Activated gamma-delta T cell treated with anti-CD3 and anti-CD28 coated beads, Interleukin-2, amount 50 U/mL, for 16 hours (primary cell): Measurements from ENCODE around the gene COMT.
"Not testable (repeated sequence)": the region's sequence is repeated elsewhere in the genome, so short reads cannot be mapped to it uniquely, and the experiment has no call there.

ENCODE experiments used
- DNase-seq: peaks from one replicate; pipeline ENCODE4 v3.0.0-alpha.2; 2020; ENCODE audit warnings: low read depth

Gene COMT

DNA sequence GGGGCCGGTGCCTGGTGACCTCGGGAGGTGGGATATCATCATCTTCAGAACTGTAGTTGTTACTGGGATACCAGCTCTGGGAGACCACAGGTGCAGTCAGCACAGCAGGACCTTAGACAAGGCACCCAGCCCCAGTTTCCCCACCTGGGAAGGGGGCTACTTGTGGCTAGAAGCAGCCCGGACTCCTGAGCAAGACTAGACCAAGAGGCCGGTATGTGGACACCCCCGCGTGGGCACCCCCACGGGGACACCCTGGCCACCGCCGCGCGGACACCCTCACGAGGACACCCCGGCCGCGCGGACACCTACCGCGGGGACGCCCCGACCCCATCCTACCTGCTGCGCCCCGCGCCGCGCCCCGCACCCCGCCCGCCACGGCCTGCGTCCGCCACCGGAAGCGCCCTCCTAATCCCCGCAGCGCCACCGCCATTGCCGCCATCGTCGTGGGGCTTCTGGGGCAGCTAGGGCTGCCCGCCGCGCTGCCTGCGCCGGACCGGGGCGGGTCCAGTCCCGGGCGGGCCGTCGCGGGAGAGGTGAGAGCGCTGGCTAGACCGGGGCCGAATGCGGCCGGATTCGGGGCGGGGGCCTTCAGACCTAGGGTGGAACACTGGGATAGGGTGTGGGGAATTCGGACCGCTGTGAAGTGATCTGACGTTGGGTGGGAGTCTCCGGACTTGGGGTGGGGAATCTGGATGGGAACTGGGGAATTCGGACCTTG lies at the start of gene COMT, which contains the start of gene TXNRD2:
COMT (plus strand) TSS at position 408 of the 718 bp plus-strand sequence. CDS start 20,755 bp downstream, outside the sequence.
TXNRD2 (minus strand) TSS at position 454 of the 718 bp plus-strand sequence; CDS start at position 439, 15 bp downstream.
- peak; percentile 53 for DNase-seq

DNA sequence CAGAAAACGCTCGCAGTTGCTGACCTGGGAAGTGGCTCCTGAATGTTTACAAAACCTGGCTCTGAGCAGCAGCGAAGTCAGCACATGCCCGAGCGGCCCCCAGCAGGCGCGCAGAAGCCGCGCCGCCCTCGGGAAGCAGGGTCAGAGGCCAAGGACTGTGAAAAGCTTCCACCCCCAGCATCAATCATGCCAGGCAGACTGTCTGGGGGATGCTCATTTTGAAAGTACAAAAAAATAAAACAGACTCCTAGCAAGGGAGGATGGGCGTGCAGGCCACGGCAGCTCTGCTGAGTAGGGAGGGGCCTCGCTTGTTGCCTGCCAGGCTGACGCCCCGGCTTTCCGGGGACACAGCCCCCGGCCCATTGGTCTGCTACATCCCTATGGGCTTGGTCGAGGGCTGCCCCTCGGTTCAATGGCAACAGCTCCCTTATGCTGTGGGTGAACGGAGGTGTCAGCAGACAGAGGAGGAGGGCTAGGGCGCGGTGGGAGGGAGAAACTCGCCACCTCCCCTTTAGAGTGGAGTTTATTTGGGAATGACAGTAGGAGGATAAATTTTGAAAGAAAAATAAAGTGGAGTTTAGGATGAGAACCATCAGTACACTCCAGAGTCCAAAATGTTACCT lies 49.2 kb upstream of the COMT start:
- DNase-seq: peak; percentile 32

DNA sequence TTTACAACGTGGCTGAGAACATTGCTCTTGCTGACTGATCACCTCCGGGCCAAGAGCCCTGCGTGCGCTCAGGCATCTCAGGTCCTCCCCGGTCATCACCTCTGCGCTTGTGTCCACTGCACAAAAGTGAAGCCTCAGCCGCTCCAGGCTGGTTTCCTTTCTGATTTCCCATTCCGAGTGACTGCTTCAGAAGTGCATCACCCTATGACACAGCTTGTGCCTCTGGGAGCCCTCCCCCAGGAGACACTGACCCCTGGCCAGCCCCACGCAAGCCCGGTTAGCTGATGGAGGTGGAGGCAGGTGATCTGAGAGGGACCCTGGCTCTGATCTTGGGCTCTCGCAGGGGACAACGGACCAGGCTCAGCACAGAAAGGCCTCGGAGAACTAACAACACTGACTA lies 48.6 kb upstream of the COMT start:
- no peak for DNase-seq

DNA sequence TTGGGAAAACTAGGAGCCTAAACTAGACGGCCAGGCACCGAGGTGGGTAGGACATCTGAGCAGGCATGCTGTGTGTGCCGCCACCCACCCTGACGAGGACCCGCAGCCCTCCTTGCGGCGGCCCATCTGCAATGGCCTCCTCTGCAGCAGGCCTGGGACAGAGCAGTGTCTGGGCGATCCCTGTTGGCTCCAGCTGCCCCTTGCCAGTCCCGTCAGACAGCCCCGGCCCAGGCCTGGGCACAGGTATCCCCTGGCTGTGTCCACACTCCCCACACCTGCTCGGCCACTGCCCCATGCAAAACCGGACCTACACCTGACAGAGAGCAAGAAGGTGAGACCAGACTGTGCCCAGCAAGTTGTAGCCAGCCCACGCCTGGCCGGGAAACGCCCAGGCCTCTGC lies 48.2 kb upstream of the COMT start:
- no peak for DNase-seq

DNA sequence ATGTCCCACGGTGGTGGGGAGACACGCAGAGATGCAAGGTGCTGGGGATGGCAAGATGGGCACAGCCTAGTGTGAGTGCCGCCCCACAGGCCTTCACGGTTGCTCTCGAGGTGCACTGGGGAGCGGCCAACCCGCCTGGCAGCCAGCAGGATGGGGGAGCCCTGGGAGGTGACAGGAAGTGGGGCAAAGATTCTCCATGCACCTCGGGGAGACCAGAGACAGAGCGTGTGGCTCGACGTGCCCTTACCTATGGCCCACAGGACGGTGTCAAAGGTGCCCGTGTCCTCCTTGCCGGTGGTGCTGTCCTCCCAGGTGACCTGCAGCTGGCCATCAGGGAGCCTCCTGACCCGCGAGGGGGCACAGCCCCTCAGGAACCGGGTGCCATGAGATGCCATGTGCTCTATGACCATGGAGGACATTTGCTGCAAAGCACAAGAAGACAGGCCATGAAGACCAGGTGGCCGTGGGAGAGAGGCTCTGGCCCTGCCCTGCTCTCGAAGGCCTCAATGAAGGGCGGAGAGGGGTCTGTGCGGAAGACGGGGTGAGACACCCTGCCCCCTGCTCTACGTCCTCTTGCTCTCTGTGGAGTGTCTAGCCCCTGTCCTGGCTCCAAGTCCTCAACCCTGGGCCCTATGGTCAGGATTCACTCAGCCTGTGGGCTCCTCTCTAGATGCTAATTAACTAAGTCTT lies 46.3 kb upstream of the COMT start:
- DNase-seq: no peak

DNA sequence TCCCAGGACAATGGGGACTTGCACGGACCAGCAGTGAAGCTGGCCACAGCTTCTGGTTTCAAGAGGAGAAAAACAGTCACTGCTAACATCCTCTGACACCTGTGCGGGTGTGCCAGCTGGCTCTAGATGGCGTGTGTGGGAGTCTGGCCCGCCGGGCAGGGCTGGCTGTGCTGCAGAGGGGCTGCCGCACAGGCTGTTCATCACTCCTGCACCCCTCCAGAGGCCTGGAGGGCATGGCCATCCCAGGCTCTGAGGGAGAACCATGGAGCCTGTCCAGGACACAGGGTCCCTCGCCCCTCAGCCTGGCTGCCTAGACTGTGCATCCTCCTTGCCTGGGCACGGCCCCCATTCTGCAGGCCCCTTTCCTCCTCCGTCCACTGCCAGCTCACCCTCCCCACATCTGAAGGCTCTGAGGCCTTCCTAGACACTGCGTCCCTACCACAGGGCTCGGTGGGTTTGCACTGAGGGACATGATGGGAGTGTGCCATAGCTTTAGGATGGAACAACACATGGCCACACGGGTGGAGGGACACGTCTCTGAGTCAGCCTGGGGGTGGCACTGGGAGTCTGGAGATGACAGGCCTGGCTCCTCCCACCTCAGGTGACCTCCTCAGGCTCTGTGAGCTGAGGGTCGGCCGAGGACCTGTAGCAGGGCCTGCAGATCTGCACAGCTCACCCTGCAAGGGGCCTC lies 44.8 kb upstream of the COMT start:
- DNase-seq: no peak

DNA sequence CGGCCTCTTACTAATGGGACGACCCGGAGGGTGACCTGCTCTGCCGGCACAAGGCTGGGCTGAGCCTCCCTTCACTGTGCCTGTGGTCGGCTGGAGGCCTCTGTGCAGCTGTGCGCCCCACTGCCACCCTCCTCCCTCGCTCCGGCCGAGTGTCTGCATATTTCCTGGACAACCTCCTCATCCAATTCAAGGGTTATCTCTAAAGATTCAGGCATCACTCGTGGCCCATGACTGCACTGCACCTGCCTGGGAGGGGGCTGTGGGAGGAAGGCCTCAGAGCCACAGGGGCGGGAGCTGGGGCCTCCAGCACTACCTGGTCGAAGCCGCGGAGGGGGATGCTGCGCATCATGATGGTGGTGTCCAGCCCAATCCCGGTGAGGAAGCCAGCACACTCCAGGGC lies 43.8 kb upstream of the COMT start:
- DNase-seq: no peak

DNA sequence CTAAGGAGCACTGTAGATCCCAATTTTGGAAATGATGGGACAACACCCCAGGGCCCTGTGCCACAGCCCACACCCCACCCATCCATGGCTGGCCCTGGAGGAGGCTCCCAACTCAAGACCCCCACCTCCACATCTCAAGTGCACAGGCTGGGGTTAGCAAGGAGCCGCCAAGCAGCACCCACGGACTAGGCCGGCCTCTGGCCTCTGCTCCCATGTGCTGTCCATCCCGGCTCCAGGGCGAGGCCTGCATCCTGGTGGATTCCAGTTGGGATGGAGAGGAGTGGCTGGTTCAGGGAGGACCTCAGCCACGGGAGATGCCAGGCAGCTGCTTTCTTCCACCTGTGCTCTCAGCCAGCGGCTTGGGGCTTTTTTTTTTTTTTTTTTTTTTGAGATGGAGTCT lies 43.4 kb upstream of the COMT start:
- DNase-seq: no peak

DNA sequence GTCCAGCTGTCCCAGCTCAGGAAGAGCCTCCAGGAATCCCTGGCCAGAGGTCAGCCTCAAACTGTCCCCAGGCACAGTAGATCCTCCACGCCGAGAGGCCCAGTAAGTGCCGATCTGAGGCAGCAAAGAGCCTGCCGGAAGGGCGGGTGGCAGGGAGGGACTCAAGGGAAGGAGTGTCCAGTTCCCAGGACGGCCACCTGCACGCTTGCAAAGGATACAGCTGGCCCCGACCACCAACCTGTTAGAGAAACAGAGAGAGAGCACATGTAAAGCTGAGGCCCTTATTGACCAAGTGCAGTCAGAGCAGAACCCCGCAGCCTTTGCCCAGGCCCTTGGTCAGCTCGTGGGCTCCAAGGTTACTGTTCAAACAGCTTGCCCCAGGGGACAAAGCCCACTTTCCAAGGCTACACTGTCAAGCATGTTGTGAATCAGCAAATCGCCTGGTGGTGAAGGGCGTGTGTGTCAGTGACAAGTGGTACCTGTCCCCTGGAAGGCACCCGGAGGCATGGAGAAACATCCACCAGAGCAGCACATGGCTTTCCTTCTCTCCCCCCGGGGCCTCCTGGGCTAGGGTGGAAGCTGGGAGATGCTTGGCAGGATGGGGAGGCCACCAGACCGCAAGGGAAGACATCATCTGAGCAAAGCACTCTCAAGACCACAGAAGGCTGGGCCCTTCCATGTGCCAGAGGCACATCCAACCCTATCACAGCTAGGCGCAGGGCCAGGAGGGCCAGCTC lies 42.6 kb upstream of the COMT start:
- no peak for DNase-seq

DNA sequence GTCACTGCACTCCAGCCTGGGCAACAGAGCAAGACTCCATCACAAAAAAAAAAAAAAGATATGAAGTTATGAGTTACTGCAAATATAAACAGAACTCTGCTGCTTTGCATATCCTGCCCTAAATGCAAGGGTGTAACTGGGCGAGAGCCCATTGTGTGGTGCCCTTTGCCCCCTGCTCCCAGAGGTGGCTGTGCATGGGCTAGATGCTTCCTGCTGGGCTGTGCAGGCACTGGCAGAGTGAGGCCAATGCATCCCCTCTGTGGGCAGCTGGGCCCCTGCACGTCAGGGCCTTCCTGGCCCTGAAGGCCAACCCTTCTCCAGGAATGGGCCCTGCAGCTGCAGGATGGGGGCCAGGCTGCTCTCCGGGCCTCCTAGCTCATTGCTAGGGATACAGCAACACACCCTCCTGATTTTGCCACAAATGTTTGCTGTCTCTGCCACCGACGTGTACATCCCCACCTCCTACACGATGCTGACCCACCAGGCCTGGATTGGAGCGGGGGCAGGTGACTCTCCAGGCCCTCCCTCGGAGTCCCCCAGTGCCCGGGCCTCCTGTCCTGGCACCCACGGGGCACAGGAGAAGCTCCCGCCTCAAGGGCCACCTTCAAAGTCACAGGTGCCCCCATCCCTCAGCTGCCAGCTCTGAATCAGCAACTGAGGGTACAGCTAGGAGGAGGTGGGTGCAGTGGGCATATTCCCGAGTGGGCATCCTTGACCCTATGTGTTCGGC lies 40.7 kb upstream of the COMT start:
- DNase-seq: no peak

DNA sequence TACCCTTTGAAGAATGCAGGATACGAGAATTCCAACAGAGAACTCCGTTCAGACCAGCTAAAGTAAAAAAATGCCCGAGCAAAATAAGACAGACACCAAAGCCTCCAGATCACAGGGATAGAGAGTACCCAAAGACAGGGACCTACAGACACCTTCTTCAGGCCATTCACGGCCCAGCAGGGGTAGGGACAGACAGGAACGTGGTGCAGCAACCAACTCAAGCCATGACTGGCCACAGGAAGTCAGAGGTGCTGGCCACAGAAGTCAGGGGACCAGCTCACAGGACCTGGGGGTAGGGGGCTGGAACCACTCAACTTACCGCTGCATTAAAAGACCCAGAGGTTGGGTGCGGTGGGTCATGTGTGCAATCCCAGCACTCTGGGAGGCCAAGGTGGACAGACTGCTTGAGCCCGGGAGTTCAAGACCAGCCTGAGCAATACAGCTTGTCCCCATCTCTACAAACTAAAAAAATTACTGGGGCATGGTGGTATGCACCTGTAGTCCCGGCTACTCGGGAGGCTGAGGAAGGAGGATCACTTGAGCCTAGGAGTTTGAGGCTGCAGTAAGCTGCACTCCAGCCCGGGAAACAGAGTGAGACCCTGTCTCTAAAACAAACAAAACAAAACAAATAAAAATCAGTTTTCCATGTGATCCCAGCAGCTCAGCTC lies 39.9 kb upstream of the COMT start:
- no peak for DNase-seq

DNA sequence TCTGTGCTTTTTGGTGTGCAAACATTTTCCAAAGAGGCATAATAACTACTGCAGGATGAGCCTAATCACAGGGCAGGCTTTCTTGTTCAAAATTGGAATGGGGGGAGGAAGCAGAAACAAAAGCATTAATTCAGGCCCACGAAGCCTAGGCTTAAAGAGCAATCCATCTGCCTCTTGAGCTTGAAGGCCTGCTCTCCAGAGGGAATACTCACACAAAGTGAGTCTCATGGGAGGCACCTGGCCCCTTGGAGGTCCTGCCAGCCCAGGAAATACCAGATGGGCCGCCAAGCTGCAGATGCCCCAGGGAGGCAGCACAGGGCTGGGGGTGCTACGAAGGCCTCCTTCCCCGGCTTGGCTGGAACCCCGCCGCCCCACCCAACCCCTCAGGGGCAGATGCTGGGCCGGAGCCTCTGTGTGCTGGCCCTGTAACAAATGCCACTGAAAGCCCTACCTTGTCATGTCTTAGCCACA lies 39.3 kb upstream of the COMT start:
- DNase-seq: no peak

DNA sequence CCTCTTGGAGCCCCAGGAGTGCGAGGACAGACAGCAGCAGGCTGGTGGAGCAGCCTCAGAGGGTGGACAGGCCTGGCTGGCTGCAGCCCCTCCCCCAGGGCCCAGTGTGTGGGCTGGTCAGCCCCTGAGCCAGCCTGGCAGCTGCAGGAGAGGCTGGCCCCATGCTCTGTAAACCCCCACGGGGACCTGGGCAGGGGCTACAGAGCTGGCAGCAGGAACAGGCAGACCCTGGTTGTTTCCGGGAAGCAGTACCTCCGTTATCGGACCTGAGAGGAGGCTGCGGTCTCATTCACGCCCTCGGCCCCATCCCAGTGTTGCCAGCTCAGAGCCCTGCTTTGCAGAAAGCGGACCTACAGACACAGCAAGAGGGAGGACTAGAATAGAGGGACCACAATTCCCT lies 38.5 kb upstream of the COMT start:
- DNase-seq: no peak

DNA sequence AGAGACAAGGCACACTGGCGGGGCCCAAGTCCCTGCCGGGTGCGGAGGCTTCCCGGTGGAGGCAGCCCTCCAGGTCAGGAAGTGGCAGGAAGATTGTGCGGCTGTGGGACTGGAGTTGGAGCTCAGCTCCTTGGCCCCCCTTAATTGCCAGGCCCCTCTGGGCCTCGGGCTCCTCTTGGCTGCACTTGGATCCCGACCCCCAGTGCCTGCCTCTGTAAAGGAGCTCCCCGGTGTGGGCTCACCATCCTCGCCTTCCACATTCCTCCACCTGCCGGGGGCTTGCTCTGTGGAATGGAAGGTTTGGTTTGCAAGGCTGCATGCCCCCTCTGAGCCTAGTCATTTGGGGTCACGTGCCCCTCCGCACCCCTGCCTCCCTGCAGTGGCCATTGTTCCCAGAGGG lies 38.1 kb upstream of the COMT start:
- no peak for DNase-seq

DNA sequence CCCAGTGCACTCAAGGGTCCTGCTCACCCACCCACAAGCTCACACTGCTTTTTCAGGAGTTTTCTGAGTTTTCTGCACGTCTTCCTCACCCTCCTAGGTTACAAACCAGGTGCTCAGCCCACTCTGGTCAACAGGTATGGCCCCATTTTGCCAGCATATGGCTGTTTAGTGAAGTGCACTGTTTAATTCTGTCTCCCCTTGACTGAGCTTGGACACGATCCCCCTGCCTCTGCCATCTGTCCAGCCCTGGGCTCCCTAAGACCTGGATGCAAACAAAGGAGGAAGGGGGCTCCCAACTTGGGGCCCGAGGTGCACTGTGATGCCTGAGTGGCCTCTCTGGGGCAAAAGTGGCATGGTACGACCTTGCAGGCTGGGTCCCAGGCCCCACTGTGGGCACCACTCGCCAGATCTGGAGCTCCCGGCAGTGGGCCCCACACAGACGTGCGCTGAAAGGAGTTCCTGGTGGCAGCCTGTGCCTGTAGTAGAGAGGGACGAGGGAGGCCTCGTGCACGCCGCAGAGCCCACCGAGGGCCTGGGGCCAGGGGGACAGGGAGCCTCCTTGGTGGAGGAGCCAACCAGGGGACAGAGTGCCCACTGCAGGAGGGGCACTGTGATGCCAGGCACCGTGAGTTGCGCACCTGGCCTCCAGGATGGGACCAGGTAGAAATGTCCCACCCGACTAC lies 37.3 kb upstream of the COMT start:
- DNase-seq: no peak

DNA sequence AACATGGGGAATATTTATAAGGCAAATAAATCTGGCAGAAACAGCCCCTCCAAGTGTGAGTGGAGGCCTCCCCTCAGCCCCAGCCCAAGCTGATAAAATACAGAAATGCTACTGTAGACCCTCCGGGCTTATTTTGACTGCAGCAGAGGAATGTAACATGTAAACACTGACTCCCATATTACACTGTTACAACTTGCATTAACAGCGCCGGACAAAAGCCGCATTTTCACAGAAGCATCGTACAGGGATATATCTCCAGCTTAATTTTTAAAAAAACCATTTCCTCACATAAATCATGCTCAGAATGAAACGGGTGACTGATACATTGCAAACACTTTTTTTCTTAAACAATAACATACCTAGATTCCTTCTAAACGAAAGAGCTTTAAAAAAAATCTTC lies 36.6 kb upstream of the COMT start:
- DNase-seq: no peak

DNA sequence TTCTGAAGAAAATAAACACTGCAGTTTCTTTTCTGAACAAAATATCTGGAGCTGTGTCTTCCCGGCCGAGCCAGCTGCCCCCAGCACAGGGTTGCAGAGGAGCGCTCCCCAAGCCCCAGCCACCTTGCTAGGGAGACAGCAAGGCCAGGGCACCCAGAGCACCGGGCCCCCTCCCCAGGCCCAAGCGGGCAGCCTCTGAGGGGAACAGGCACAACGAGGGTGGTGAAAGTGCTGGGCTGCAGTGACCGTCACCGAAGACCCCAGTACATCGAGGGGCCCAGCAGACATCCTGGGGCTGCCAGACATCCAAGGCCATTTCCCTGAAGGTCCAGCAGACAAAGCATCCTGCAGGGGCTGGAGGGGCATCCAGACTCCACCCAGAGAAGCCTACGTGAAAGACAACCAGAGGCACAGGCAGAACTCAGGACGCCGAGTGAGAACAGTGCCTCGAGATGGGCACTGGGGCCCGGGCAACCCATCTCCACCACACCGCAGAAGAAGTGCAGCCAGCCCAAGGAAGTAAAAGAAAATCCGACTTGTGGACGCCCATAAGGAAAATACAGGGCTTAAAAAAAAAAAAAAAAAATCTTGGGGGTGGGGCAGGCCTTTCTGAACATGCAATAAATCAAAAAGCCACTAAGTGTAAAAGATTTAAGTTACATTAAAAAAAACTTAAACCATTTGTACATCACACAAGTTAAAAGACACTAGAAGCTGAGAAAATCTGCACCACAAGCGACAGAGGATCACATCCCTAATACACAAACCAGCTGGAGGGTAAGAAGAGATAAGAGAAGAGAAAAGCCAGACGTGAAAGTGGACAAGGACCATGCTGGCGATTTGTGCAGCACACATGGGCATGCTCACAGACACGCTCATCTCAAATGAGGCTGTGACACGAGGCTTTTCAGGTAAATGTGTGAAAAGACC lies 36.0 kb upstream of the COMT start:
- DNase-seq: no peak

DNA sequence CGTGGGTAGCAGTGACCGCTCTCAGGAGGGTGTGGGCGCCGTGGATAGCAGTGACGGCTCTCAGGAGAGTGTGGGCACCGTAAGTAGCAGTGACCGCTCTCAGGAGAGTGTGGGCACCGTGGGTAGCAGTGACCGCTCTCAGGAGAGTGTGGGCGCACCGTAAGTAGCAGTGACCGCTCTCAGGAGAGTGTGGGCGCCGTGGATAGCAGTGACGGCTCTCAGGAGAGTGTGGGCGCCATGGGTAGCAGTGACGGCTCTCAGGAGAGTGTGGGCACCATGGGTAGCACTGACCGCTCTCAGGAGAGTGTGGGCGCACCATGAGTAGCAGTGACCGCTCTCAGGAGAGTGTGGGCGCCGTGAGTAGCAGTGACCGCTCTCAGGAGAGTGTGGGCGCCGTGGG lies 34.7 kb upstream of the COMT start:
- not testable (repeated sequence) for DNase-seq

DNA sequence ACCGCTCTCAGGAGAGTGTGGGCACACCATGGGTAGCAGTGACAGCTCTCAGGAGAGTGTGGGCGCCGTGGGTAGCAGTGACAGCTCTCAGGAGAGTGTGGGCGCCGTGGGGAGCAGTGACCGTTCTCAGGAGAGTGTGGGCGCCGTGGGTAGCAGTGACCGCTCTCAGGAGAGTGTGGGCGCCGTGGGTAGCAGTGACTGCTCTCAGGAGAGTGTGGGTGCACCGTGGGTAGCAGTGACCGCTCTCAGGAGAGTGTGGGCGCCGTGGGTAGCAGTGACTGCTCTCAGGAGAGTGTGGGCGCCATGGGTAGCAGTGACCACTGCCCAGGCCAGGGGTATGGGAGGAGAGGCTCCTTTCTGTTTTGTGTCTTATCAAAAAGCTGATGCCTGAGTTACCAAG lies 33.7 kb upstream of the COMT start:
- not testable (repeated sequence) for DNase-seq
